ENCODE measurements around the gene UFD1. TPM values are rescaled to one million over a fixed set of nuclear protein-coding genes. Genes with fewer than 3 reads are reported as not detected.

The UFD1 gene
- total and polyA plus RNA-seq, 9 of the 15 experiments (the other 6 are each of a cell fraction or from before 2014, with no cell fraction given) = 238 to 645 (median 363) TPM

DNA sequence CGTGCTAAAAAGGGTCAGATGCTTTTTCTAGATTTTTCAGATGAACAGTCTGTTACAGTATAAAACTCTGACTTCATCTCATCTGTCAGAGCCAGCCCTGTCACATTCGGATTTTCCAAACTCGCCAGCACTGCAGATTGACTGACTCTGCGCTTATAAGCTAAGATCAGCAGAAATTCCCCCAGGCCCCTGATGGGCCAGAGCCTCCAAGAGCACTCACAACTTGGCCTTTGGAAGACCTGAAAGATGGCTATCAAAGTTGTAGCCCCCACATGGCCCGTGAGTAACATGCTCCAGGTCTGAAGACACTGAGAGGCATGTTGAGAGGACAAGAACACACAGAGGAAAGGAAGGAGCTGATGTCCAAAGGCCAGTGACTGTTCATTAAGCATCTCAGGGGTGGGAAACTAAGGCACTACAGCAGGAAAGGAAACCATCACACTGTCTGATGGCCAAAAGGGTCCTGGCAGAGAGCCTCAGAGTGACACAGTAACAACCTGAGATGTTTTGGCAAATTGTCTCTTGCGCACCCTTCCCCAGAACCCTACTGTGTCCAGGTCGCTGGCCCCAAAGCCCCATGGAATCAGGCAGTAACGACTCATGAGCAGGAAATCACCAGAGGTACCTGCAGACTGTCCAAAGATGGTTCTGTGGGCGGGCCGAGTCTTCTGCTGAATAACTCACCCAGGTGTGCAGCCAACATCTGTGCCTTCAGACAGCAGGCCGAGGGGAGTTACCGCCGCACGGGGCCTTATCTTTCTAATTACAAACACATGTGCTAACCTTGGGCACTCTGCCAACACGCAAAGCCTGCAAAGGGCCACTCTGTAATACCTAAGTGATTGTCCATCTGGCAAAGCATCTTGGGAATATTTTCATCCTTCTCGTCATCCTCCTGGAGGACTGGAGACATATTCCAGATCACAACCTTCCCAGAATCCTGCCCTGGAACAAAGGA is 71.1 kb downstream of the UFD1 start (continued):
- TF ChIP-seq FUS (optimal IDR thresholded peaks at IDR 0.05; ENCODE audit: low read depth, low read length) = no peak
- TF ChIP-seq CBX5 (IDR thresholded peaks at IDR 0.05; ENCODE audit: borderline replicate concordance, low read depth) = no peak
- TF ChIP-seq TCFL5 (CRISPR knock-in tag; conservative IDR thresholded peaks at IDR 0.05) = no peak
- peak; percentile 63; the same call in 1 of the 2 replicates for TF ChIP-seq KLF13 (tag; IDR thresholded peaks at IDR 0.05; ENCODE audit: borderline replicate concordance, low read depth)
- TF ChIP-seq POLR2A (conservative IDR thresholded peaks at IDR 0.05) = peak; percentile 51; the same call in 1 of the 2 replicates
- TF ChIP-seq SMAD3 (CRISPR knock-in tag; conservative IDR thresholded peaks at IDR 0.05) = no peak
- 0 out of 2 replicates have a peak, but pooled peaks have one; percentile 8 for TF ChIP-seq ZNF76 (CRISPR knock-in tag; IDR thresholded peaks at IDR 0.05; ENCODE audit: borderline replicate concordance)
- TF ChIP-seq, protein P1, sequence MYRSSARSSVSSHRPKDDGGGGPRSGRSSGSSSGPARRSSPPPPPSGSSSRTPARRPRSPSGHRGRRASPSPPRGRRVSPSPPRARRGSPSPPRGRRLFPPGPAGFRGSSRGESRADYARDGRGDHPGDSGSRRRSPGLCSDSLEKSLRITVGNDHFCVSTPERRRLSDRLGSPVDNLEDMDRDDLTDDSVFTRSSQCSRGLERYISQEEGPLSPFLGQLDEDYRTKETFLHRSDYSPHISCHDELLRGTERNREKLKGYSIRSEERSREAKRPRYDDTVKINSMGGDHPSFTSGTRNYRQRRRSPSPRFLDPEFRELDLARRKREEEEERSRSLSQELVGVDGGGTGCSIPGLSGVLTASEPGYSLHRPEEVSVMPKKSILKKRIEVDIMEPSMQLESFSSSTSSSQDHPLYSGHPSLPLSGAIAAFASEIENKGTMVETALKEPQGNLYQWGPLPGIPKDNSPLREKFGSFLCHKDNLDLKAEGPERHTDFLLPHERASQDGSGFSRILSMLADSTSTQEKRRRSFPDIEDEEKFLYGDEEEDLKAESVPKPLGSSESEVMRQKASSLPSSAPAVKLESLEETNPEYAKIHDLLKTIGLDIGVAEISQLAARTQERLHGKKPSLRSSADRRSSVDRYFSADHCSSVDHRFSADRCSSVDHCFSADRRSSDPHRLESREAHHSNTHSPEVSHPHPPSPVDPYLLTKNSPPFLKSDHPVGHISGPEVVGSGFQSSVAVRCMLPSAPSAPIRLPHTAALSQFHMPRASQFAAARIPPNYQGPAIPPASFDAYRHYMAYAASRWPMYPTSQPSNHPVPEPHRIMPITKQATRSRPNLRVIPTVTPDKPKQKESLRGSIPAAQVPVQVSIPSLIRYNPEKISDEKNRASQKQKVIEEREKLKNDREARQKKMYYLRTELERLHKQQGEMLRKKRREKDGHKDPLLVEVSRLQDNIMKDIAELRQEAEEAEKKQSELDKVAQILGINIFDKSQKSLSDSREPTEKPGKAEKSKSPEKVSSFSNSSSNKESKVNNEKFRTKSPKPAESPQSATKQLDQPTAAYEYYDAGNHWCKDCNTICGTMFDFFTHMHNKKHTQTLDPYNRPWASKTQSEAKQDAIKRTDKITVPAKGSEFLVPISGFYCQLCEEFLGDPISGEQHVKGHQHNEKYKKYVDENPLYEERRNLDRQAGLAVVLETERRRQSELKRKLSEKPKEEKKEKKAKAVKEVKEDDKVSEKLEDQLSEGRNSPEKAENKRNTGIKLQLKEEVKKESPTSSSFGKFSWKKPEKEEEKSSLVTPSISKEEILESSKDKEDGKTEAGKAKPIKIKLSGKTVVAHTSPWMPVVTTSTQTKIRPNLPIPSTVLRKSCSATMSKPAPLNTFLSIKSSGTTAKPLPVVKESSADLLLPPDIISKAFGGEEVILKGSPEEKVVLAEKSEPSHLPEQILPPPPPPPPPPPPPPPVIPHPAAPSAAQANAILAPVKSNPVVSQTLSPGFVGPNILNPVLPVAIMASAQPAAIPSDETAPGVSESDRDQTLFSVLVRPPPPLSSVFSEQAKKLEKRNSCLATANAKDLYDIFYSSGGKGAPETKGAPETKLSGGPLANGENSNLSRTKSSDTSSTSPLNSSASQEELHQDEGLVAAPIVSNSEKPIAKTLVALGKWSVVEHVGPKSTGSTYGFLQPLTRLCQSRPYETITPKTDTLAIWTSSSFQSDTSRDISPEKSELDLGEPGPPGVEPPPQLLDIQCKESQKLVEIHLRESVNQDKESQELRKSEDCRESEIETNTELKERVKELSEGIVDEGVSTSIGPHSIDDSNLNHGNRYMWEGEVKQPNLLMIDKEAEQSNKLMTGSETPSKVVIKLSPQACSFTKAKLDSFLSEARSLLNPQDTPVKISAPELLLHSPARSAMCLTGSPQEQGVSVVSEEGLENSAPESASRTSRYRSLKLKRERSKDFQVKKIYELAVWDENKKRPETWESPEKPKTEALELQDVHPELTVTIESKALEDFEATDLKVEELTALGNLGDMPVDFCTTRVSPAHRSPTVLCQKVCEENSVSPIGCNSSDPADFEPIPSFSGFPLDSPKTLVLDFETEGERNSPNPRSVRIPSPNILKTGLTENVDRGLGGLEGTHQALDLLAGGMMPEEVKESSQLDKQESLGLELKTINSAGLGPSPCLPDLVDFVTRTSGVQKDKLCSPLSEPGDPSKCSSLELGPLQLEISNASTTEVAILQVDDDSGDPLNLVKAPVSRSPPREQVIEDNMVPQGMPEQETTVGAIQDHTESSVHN (IDR thresholded peaks at IDR 0.05; ENCODE audit: borderline replicate concordance in 1 of 2, low read depth in 1 of 2) = peak in 1 of 2 experiments; percentile 76; a peak in 2 of 4 replicates
- peak; percentile 64 for TF ChIP-seq SMARCE1 (IDR thresholded peaks at IDR 0.05)
- TF ChIP-seq, protein P2, sequence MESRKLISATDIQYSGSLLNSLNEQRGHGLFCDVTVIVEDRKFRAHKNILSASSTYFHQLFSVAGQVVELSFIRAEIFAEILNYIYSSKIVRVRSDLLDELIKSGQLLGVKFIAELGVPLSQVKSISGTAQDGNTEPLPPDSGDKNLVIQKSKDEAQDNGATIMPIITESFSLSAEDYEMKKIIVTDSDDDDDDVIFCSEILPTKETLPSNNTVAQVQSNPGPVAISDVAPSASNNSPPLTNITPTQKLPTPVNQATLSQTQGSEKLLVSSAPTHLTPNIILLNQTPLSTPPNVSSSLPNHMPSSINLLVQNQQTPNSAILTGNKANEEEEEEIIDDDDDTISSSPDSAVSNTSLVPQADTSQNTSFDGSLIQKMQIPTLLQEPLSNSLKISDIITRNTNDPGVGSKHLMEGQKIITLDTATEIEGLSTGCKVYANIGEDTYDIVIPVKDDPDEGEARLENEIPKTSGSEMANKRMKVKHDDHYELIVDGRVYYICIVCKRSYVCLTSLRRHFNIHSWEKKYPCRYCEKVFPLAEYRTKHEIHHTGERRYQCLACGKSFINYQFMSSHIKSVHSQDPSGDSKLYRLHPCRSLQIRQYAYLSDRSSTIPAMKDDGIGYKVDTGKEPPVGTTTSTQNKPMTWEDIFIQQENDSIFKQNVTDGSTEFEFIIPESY (CRISPR knock-in tag; IDR thresholded peaks at IDR 0.05) = peak; percentile 72; the same call in 1 of the 2 replicates
- TF ChIP-seq MCM7 (IDR thresholded peaks at IDR 0.05) = no peak
- TF ChIP-seq, protein P3, sequence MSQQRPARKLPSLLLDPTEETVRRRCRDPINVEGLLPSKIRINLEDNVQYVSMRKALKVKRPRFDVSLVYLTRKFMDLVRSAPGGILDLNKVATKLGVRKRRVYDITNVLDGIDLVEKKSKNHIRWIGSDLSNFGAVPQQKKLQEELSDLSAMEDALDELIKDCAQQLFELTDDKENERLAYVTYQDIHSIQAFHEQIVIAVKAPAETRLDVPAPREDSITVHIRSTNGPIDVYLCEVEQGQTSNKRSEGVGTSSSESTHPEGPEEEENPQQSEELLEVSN (IDR thresholded peaks at IDR 0.05; ENCODE audit: borderline replicate concordance in 1 of 2, extremely low read depth in 1 of 2, insufficient read depth in 1 of 2, insufficient read length in 1 of 2, low read depth in 1 of 2, low read length in 1 of 2, poor library complexity in 1 of 2, severe bottlenecking in 1 of 2) = peak; percentile 23 to 36
- no peak for TF ChIP-seq ZNF780A (CRISPR knock-in tag; IDR thresholded peaks at IDR 0.05)
- no peak for TF ChIP-seq MBD2 (IDR thresholded peaks at IDR 0.05; ENCODE audit: borderline replicate concordance, low read depth)
